HK-2 (cell line): ENCODE results near the gene JAK1.

ENCODE experiments used
- DNase-seq: peaks from one replicate; pipeline ENCODE4 v3.0.0-alpha.2; 2018; ENCODE audit not compliant: unreplicated experiment

Gene JAK1

DNA sequence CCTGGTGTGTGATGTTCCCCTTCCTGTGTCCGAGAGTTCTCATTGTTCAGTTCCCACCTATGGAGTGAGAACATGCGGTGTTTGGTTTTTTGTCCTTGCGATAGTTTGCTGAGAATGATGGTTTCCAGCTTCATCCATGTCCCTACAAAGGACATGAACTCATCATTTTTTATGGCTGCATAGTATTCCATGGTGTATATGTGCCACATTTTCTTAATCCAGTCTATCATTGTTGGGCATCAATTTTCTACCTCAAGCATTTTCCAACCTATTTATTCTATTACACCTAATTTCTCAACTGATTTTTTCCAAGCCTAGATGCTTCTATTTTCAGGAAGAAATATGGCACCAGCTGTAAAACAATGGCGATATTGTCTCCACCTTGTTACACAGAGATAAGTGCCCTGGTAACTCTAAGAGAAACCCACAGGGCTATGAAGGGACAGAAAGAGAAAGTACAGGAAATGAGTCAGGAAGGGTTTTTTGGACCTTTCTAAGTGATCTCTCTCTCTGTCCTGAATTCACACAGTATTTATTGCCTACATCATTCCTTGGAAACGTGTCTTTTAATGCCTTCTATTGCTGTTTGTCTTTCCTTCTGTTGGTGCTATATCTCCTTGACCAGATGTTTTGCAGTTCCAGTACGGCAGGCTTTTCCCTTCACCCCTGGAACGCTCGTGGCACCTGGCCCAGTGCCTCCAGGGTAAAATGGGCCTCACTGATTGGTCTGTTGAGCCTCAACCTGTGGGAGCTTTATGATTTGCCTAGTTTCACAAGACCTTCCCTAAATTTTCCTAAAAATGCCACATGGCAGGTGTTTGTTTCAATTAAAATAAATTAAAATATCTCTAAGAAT lies 14.6 kb upstream of the JAK1 start:
- DNase-seq, result no peak

- DNase-seq, result no peak
Measured at GRCh38 chr1:64979358-64979757, 13.0 kb upstream of the JAK1 start.

- no peak for DNase-seq
Measured at GRCh38 chr1:64976361-64976760, 10.0 kb upstream of the JAK1 start.

GRCh38 chr1:64975740-64976139 lies 9.4 kb upstream of the JAK1 start:
- DNase-seq, result no peak

DNA sequence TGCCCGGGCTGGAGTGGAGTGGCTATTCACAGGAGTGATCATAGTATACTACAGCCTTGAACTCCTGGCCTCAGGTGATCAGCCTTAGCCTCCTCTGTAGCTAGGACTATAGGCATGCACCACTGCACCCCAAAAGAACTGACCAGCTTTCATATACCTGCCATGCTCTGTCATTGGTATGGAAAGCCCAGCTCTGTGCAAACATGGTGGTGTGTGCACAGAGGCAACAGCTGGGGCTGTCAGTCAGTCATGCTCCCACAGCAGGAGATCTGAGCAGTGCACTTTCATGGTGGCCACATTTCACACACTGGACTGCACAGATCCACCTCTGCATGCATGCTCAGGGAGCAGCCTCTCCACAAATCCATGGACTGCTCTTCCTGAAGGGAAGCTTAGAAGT lies 8.8 kb upstream of the JAK1 start:
- no peak for DNase-seq

DNA sequence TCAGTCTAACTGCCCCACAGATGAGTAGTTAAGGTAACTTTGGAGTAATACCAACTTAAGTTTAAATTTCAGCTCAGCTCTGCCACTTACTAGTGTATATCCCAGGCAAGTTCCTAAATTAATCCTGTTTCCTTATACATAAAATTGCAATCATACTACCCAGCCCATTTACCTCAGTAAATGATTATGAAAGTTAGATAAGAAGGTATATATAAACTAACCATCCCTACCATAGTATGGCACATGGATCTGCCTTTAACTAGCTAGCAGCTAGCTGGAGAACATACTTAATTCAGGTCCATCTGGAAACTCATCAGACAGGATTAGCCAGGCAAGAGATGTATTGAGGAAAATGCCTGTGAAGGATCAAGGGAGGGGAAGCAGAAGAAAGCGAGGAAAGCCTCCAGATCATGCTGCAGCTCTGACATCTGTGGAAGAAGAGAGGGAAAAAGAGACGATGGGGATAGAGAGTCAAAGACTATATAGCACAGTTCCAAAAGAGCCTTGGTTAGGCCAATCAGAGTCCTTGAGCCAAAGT lies 8.0 kb upstream of the JAK1 start:
- DNase-seq, result no peak

DNA sequence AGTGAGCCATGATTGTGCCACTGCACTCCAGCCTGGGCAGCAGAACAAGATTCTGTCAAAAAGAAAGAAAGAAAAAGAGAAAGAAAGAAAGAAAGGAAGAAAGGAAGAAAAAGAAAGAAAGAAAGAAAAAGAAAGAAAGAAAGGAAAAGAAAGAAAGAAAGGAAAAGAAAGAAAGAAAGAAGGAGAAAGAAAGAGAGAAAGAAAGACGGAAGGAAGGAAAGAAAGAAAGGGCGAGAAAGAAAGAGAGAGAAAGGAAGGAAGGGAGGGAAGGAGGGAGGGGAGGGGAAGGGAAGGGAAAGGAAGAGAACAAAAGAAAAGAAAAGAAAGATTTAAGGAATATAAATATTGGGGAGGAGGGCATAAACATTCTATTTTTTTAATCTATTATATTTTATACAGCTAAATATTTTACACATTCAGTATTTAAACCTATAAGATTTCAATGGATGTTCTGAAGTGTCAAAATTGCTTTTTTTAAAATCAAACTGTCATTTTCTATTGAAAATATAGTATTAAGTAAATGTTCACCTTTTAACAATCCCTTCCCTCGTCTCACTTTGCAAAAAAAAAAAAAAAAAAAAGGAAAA lies 6.8 kb upstream of the JAK1 start:
- no peak for DNase-seq

DNA sequence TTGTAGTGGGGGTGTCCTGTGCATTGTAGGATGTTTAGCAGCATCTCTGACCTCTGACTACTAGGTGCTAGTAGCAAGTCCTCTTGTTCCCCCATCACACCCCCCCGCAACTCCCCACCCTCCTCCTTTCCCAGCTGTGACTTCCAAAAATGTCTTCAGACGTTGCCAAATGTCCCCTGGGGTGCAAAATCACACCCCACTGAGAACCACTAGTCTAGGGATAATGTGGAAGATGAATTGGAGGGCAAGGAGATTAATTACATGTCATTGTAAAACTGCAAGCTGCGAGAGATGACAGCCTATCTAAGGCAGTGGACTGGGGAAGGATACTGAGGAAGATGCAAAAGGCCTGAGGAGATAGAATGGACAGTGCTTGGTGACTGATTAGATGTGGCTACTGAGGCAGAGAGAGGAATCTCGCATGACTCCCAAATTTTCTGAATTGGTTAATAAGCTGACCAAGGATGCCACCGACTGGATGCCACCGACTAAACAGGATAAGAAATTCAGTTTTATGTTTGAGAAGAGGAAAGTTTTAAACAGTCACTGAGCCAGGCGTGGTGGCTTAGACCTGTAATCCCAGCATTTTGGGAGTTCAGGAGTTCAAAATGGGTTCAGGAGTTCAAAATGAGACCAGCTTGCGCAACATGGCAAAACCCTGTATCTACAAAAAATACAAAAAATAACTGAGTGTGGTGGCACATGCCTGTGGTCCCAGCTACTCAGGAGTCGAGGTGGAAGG lies 3.1 kb upstream of the JAK1 start:
- DNase-seq, result no peak

DNA sequence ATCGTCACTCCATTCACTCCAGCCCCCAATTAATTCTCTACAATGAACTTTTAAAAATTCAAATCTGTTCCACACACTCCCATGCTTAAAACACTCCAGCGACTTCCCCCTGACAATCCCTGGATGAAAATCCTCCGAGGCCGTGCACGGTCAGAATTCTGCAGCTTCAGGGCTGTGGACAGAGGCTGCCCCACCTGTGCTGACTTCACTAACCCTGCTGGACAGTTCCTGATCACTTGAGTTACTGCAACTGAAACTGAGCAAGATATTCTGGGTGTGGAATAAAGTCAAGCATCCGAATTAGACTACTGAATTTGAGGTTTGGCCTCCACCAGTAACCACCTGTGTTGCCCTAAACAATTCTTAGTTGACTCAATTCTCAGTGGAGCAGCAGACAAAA lies 1.0 kb upstream of the JAK1 start:
- no peak for DNase-seq

- peak; percentile 42 for DNase-seq
Measured at GRCh38 chr1:64965366-64966157, 787 bp downstream of the JAK1 start.

- DNase-seq, result no peak
Measured at GRCh38 chr1:64963466-64963865, 2.9 kb downstream of the JAK1 start.

DNA sequence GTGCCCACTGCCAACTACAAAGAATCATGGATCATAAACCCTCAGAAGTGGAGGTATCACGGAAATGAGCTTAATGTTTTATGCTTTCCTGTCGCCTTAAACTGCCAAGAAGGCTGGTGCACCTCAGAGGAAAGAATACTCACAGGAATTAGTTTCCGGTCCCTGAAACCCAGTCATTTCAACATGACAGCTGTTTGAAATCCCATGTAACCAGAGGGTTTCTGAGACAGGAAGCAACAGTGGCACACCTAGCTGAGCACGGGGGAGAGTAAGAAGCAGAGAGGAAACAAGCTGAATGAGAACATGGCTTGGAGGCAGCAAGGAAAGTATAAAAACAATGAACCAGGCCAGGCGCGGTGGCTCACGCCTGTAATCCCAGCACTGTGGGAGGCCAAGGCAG lies 3.9 kb downstream of the JAK1 start:
- DNase-seq, result no peak

DNA sequence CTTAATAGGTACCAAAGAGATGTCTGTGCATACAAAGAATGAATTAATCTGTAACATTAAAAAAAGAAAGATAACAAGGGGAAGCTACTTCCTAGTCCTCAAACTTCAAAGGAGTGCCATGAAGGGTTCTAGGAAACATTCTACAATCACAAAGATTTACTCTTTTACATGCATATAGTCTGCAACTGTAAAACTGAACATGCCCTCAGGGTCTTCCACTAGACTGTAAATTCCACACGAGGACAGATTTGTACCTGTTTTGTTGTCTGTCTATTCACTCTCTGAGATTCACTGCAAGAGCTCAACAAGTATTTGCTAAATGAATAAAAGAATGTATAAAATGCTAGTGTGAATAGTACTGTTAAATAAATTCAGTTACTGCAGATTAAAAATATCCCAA lies 4.4 kb downstream of the JAK1 start:
- no peak for DNase-seq

DNA sequence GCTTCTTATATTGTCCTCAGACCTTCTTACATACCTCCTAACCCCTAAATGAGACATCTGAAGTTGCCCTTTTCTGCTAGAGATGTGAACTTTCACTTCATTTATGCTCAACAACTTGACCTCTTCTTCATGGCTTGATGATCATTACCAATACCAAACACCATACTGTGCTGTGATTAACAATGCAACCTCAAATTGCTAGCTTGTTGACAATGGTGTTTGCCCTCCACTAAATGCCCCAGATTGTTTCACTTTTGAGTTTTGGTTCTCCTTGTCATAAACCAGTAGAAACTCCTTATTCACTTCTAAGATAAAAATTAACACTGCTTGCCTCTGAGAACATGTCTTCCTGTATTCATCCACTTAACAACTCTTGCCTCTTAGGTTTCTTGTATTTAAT lies 5.6 kb downstream of the JAK1 start:
- no peak for DNase-seq

DNA sequence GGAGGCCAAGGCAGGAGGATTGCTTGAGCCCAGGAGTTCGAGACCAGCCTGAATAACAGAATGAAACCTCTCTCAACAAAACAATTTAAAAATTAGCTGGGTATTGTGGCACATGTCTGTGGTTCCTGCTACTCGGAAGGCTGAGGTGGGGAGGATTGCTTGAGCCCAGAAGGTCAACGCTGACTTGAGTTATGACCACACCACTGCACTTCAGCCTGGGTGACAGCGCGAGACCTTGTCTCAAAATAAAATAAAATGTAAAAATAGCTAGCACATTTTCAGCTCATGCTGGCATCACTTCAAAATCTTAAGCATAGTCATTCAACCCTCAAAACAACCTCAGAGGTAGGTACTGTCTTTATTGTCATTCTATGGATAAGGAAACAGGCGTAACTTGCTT lies 6.4 kb downstream of the JAK1 start:
- DNase-seq, result no peak

- DNase-seq, result no peak
Measured at GRCh38 chr1:64956733-64957441, 9.5 kb downstream of the JAK1 start.

GRCh38 chr1:64956010-64956640 lies 10.2 kb downstream of the JAK1 start:
- peak; percentile 37 for DNase-seq

GRCh38 chr1:64955097-64956009 lies 11.0 kb downstream of the JAK1 start:
- DNase-seq, result no peak

DNA sequence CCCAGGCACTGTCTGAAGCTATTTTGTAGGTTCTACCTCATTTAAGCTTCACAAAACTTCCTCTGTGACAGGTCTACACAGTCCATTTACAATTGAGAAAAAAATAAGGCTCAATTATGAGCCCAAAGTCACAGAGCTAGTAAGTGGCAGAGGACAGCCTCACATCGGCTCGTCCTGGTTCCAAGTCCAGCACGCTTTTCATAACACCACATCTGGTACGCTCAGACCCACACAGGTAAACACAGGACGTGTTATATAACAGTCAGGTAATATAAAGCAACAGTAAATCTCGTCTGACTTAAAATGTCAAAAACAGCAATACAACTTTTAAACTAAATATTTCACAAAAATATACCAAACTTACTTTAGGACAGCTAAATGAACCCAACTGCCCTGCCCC lies 13.1 kb downstream of the JAK1 start:
- DNase-seq, result no peak
